ENCODE measurements around the gene USP43.
A peak's percentile ranks its signal among the peaks of the same experiment; 100 is the strongest.

The USP43 gene

GRCh38 chr17:9725575-9725974, 80.3 kb downstream of the USP43 start:
- DNase-seq: no peak

- no peak for DNase-seq
Observed at GRCh38 chr17:9726291-9726690, 81.0 kb downstream of the USP43 start.

- no peak for DNase-seq
Observed at GRCh38 chr17:9728005-9728404, 82.7 kb downstream of the USP43 start.

GRCh38 chr17:9728564-9728963, 83.2 kb downstream of the USP43 start:
- no peak for DNase-seq

- peak; percentile 51 for DNase-seq
Observed at GRCh38 chr17:9729034-9729650, 83.8 kb downstream of the USP43 start.

- no peak for DNase-seq
Observed at GRCh38 chr17:9729735-9730420, 84.6 kb downstream of the USP43 start.

- DNase-seq: no peak
Observed at GRCh38 chr17:9750524-9750923, 105.2 kb downstream of the USP43 start.

GRCh38 chr17:9755083-9755482, 109.8 kb downstream of the USP43 start:
- DNase-seq: no peak

- no peak for DNase-seq
Observed at GRCh38 chr17:9760266-9760665, 114.9 kb downstream of the USP43 start.

- peak; percentile 18 for DNase-seq
Observed at GRCh38 chr17:9763643-9764042, 118.3 kb downstream of the USP43 start.

GRCh38 chr17:9765322-9765721, 120.0 kb downstream of the USP43 start:
- DNase-seq: no peak

GRCh38 chr17:9766970-9767369, 121.7 kb downstream of the USP43 start:
- DNase-seq: no peak

- no peak for DNase-seq
Observed at GRCh38 chr17:9767432-9767991, 122.2 kb downstream of the USP43 start.

GRCh38 chr17:9768381-9768934, 123.1 kb downstream of the USP43 start:
- peak; percentile 44 for DNase-seq

GRCh38 chr17:9769036-9769695, 123.8 kb downstream of the USP43 start:
- DNase-seq: no peak

GRCh38 chr17:9771465-9771864, 126.1 kb downstream of the USP43 start:
- no peak for DNase-seq

- DNase-seq: no peak
Observed at GRCh38 chr17:9772658-9773057, 127.3 kb downstream of the USP43 start.

- no peak for DNase-seq
Observed at GRCh38 chr17:9776911-9777310, 131.6 kb downstream of the USP43 start.
